Stimulated activated CD8-positive, alpha-beta memory T cell treated with anti-CD3 and anti-CD28 coated beads, Interleukin-7, amount 100 ng/mL, for 4 hours (primary cell): ENCODE results near the gene PDE8B.

Experiments used
- DNase-seq, 2 donors: peaks; one replicate each; pipeline ENCODE4 v3.0.0-alpha.2; 2020; ENCODE audit warnings: low read depth in 2 of 2

The PDE8B gene

GRCh38 chr5:77398458-77398857 lies 188.0 kb downstream of the PDE8B start:
- no peak for DNase-seq

- DNase-seq: no peak
These were observed 188.4 kb downstream of the PDE8B start for GRCh38 chr5:77398896-77399295.

- no peak for DNase-seq
These were observed 190.2 kb downstream of the PDE8B start for GRCh38 chr5:77400645-77401044.

GRCh38 chr5:77402796-77403195 lies 192.3 kb downstream of the PDE8B start:
- no peak for DNase-seq

- no peak for DNase-seq
These were observed 196.7 kb downstream of the PDE8B start for GRCh38 chr5:77407152-77407551.

- no peak for DNase-seq
These were observed 199.6 kb downstream of the PDE8B start for GRCh38 chr5:77409870-77410621.

- DNase-seq: no peak
These were observed 202.6 kb downstream of the PDE8B start for GRCh38 chr5:77413049-77413448.

- no peak for DNase-seq
These were observed 207.7 kb downstream of the PDE8B start for GRCh38 chr5:77418162-77418561.

GRCh38 chr5:77418601-77419581 lies 208.4 kb downstream of the PDE8B start:
- no peak for DNase-seq

GRCh38 chr5:77419644-77420582 lies 209.4 kb downstream of the PDE8B start:
- DNase-seq: no peak

- no peak for DNase-seq
These were observed 210.5 kb downstream of the PDE8B start for GRCh38 chr5:77420940-77421339.

GRCh38 chr5:77423022-77423750 lies 212.7 kb downstream of the PDE8B start:
- DNase-seq: no peak

GRCh38 chr5:77424921-77425320 lies 214.4 kb downstream of the PDE8B start:
- no peak for DNase-seq

GRCh38 chr5:77425420-77425819 lies 214.9 kb downstream of the PDE8B start:
- no peak for DNase-seq

GRCh38 chr5:77425998-77426659 lies 215.6 kb downstream of the PDE8B start:
- no peak for DNase-seq

- no peak for DNase-seq
These were observed 216.2 kb downstream of the PDE8B start for GRCh38 chr5:77426670-77427069.

- DNase-seq: no peak
These were observed 217.5 kb downstream of the PDE8B start for GRCh38 chr5:77427998-77428397.

GRCh38 chr5:77428526-77428925 lies 218.0 kb downstream of the PDE8B start:
- DNase-seq: no peak

- no peak for DNase-seq
These were observed 220.2 kb downstream of the PDE8B start for GRCh38 chr5:77430726-77431125.

GRCh38 chr5:77431286-77431685 lies 220.8 kb downstream of the PDE8B start:
- no peak for DNase-seq
